Myocyte (in vitro differentiated cells): Measurements from ENCODE around the gene PDGFA. TPM values are rescaled to one million over a fixed set of nuclear protein-coding genes. Genes with fewer than 3 reads are reported as not detected.

Experiments used
- DNase-seq: peaks from one replicate; pipeline ENCODE4 v3.0.0-alpha.2; 2012; ENCODE audit warnings: low read depth
- polyA plus RNA-seq: library from polyadenylated mRNA; unstranded; fragments of >200 nt; gene quantifications from one replicate; pipeline ENCODE4 v1.2.1, GENCODE V29; 2012; ENCODE audit warnings: missing spikeins
- total RNA-seq: library from RNA; depleted of rRNA; stranded (reverse); fragments of >200 nt; gene quantifications from 2 replicates; pipeline ENCODE4 v1.2.3, GENCODE V29; 2014

PDGFA gene
- 38.6 and 48.4 TPM in 2 replicates for total RNA-seq
- 46.7 TPM for polyA plus RNA-seq

DNA sequence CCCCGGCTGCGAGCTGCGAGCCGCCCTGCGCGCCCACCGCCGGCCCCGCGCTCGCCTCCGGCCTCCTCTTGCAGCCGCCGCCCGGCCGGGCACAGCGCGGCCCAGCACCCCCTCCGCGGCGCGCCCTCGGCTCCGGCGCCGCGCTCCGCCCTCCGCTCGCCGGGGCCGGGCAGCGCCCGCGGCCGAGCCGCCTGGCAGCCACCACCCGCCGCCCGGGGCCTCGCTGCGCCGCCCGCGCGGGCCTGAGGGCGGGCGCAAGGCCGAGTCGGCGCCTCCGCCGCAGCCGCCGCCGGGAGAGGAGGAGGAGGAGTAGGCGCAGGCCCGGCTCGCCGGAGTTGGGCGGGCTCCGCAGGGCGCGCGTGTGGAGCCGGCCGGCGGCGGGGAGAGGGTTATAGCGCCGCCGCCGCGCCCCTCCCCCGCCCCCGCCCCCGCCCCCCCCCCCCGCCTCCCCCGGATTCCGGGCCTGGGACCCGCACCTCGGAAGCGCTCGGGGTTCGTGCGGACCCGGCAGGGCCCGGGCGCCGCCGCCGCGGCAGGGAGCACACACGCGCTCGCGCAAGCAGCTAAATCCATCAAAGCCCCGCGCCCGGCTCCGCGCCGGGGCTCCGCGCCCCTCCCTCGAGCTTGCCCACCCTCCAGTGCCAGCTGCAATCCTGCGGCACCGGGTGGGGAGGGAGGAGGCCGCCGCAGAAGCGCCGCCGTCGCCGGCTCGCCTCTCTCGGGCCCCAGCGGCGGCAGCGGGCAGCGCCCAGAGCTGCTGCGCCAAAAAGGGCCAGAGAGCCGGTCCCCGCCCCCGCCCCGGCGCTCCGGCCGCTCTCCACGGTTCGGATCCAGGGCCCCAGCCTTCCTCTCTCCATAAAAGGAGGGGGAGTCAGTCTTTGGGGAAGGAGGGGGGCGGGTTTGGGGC, at the start of gene PDGFA:
PDGFA (minus strand) TSS at position 363 of the 907 bp plus-strand sequence. CDS start 845 bp downstream, outside the sequence.
- DNase-seq: peak; percentile 93

DNA sequence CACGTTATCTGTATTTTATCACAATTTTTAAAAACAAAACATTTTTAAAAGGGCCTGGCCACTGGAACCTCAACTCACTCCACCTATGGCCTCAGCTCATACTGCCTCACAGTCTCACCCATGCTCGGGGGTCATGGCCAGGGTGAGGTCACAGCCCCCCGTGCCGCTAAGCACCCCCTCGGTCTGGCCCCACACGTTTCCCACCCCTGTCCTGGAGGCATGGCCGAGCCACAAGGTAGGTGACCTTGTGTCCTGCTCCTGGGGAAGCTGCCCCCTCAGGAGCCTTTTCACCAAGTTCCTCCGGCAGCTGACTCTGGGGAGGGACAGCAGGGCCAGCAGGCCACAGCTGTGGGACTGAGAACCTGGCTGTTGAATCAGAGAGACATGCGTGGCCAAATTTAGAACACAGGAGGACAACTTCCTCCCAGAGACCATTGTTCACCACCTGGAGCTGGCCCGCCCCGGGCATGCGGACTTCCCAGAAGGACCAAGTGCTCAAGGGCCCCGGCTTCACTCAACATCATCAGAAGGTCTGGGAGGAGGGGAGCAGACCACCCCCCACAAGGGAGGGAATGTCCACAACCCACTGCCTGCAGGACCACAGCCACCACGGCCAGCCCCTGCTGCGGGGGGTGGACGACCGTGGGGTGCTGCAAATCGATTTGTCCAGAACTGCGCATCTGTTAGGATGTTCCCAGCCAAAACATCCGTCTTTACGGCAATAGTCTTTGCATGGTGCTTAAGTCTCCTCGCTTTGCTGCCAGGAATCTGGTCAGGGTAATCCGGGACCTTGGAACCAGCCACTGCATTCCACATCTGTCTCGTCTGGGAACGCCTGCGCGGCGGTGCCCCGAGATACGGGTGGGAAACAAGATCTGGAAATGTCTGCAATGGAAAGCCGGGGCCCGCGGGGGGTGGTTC, 48.6 kb upstream of the PDGFA start:
- peak; percentile 82 for DNase-seq

- DNase-seq: no peak
Observed at GRCh38 chr7:567305-567883, 47.7 kb upstream of the PDGFA start.

GRCh38 chr7:566100-566499, 46.5 kb upstream of the PDGFA start:
- no peak for DNase-seq

GRCh38 chr7:564176-564865, 44.7 kb upstream of the PDGFA start:
- no peak for DNase-seq

DNA sequence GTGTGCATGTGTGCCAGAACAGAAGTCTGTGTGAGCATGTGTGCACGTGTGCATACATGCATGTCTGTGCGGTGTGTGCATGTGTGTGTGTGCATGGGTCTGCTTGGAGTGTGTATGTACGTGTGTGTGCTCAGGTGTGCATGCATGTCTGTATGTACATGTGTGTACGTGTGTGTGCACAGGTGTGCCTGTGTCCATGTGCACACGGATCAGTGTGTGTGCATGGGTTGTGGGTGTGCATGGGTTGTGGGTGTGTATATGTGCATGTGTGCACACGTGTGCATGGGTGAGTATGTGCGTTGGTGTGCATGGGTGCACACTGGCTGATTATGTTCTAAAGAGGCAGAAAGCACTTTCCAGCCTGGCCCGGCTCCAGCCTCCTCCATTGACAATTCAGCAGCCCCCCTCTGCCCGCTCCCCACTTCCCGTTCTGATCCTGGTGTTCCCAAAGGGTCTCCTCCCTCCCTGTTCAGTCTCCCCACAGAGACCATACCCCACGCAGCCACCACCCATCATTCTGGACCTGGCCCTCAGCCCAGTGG, 44.1 kb upstream of the PDGFA start:
- DNase-seq: no peak

DNA sequence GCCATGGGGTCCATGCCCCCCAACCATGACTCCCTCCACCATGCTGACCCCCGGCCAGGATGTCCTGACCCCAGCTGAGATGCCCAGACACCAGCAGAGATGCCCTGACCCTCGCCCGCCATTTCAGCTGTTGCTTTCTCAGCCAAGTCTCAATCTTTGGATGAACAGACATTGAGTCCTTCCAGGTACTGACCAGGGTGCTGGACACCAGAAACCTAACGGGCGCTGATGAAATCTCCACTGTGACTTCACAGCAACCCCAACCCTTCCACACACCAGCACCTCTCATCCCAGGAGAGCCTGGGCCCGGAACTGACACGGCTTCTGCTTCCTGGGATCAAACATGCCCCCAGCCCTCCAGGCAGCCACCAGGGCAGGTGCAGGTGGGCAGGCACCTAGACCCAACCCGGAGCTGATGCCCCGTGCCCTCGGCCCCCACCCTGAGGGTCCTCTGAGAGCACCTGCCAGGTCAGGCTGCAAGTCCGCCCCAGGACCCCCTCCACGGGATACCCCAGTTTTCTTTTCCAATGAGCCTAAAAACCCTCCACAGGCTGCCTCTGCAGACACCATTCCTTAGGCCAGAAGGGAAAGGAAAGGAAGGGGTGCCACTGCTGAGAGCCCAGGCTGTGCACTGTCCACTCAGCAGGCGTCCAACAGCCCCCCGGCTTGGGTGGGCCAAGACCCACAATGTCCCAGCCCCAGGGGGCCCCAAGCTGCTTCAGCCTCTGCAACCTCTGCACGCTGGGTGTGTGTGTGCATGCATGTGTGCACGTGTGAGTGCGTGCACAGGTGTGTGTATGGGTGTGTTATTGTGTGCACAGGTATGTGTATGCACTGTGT, 43.4 kb upstream of the PDGFA start:
- DNase-seq: no peak

DNA sequence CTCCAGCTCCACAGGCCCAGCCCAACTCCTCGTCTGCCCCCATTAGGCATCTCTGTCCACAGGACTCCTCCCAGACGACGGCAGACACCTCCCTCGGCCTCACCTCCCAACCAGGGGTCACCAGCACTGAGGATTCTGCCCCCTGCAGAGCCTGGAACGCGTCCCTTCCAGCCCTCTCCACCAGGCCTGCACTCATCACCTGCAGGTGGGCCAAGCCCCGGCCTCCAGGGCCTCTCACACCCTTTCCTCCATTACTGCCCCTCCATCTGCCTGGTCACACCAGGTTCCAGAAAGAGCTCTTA, 42.7 kb upstream of the PDGFA start:
- no peak for DNase-seq

DNA sequence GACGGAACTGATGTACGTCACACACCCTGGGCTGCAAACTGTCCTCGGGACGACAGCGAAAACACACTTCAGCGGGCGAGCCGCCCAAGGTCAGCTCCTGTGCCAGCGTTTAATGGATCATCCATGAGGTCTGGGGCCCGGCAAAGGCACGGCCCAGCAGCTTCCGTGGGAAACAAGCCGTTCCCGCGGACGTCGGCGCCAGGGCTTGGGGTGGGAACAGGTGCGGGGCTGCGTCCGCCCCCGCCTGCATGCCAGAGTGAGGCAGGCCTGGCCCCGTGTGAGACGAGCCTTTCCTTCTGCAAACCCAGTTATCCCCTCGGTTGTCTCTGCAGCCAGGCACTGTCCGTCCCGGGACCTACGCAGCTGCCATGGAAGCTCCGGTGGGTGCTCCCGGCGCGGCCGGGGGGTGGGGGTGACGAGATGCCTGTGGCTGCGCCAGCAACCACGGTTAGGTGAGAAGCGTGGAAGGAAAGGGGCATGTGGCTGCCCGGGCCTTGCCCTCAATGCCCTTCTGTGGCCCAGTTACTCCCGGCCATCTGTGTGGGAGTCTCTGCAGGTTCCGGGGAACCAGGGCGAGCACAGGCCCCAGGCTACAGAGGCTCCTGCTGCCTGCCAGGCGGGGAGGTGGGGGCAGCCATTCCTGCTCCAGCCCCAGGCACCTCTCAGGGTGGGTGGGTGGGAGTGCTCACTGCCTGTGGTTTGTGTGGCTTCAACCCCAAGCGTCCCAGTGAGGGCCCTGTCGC, 42.2 kb upstream of the PDGFA start:
- DNase-seq: peak; percentile 98

DNA sequence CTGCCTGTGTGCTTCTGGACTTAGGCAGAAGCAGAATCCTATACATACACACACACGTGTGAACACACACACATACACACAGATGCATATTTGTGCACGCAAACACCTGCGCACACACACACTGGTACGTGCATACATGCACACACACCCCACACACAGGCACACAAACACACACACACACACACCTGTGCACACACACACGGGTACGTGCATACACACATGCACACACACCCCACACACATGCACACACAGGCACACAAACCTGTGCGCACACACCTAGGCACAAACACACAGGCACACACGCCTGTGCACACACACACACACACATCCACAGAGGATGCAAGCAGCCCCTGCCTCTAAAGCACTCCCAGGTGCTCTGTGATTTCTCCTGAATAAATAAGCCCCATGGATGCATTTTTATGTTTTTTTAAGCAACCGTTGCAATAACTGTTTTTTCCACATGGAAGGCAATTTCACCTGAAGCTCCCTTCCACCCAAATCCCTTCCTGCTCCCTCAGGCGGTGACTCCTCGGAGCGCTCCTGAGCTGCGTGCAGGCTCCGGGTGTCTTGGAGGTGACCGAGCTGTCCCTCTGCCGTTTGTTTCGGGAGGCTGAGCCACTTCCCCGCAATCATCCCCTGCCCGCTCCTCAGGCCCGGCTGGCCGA, 41.5 kb upstream of the PDGFA start:
- no peak for DNase-seq

GRCh38 chr7:559396-559705, 39.7 kb upstream of the PDGFA start:
- DNase-seq: no peak

- no peak for DNase-seq
Observed at GRCh38 chr7:557558-557881, 37.9 kb upstream of the PDGFA start.

- DNase-seq: no peak
Observed at GRCh38 chr7:556837-557557, 37.4 kb upstream of the PDGFA start.

GRCh38 chr7:556291-556826, 36.7 kb upstream of the PDGFA start:
- no peak for DNase-seq

GRCh38 chr7:555551-556160, 36.0 kb upstream of the PDGFA start:
- DNase-seq: no peak

- no peak for DNase-seq
Observed at GRCh38 chr7:553636-554111, 34.0 kb upstream of the PDGFA start.

GRCh38 chr7:552868-553635, 33.4 kb upstream of the PDGFA start:
- no peak for DNase-seq
